ENCODE measurements around the gene IL3. TPM values are rescaled to one million over a fixed set of nuclear protein-coding genes. Genes with fewer than 3 reads are reported as not detected.

The IL3 gene
- total RNA-seq, 1 experiment from 2014 or later: not detected

DNA sequence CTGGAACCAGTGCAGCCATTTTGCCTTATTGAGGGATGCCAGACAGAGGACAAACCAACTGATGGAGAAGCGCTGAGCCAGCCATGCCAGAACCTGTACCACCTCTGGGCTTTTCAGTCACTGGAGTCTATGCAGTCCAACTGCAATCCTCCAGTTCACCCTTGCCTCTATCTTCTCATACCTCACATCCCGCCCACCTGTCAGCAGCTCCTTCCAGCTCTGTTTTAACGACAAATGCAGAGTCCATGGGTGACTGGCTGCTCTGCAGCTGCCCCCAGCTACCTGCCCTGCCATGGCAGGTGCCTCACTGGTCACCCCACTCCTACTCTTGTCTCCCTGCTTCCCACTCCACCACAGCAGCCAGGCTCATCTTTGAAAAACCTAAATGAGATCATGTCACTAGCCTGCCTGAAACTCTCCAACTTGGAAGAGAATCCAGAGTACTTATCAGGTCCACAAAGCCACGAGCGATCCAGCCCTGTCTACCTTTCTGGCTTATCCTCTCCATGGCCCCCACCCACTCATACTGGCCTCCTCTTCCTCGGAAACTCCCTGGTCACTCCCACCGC, 35.0 kb upstream of the IL3 start:
- DNase-seq (ENCODE audit: low read depth): no peak

GRCh38 chr5:132026516-132027008, 33.9 kb upstream of the IL3 start:
- DNase-seq (ENCODE audit: low read depth): no peak

GRCh38 chr5:132027027-132027426, 33.4 kb upstream of the IL3 start:
- DNase-seq (ENCODE audit: low read depth): no peak

GRCh38 chr5:132029609-132030330, 30.7 kb upstream of the IL3 start:
- no peak for DNase-seq (ENCODE audit: low read depth)

DNA sequence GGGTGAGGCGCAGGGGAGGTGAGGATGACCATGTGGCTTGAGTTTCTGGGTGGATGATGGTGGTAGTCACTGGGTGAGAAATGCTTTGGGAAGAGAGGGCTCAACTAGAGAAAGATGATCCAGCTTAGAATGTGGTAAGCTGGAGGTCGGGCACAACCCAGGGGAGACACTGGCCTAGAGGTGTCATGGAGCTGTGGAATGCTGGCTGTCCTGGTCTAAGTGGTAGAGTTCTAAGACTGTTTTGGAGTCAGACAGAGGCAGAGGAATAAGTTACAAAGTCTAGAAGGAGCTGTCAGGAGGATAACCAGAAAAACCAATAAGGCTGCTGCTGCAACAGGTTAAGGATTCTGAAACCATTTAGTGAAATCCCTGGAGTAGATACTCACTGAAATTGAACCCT, 29.8 kb upstream of the IL3 start:
- DNase-seq (ENCODE audit: low read depth): no peak

DNA sequence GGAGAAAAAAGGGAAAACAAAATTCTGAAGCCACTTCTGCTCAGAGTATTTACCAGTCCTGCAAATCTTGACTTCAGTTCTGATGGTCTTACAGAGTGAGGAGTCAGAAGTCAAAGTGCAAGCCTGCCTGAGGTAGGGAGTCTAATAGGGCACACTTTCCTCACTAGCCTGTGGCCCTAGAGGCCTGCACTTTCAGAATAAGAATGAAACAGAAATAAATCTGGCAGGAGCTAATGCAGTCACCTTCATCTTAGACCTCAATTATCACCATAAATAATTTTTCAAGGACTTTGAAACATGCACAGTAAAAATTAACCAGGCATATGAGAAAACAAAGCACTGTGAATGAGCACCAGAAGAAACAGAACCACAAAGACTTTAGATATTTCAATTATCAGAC, 28.3 kb upstream of the IL3 start:
- DNase-seq (ENCODE audit: low read depth): no peak

GRCh38 chr5:132033122-132033521, 27.3 kb upstream of the IL3 start:
- DNase-seq (ENCODE audit: low read depth): no peak

DNA sequence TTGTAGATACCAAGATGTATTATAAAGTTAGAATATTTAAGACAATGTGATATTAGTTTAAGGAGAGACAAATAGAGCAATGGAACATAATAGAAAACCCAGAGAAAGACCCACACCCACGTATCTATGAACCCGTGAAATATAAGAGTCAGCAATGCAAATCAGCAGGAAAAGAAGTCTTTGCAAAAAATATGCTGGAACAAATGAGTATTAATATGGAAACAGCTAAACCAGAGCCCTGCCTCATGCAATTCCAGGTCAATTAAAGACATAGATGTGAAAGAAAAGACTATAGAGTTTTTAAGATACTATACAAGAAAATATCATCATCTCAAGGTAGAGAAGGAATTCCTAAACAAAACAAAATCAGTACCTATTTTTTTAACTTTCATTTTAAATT, 23.1 kb upstream of the IL3 start:
- no peak for DNase-seq (ENCODE audit: low read depth)

GRCh38 chr5:132044207-132044606, 16.2 kb upstream of the IL3 start:
- no peak for DNase-seq (ENCODE audit: low read depth)

- no peak for DNase-seq (ENCODE audit: low read depth)
These were observed 13.6 kb upstream of the IL3 start for GRCh38 chr5:132046880-132047299.

GRCh38 chr5:132049093-132049492, 11.4 kb upstream of the IL3 start:
- DNase-seq (ENCODE audit: low read depth): no peak

DNA sequence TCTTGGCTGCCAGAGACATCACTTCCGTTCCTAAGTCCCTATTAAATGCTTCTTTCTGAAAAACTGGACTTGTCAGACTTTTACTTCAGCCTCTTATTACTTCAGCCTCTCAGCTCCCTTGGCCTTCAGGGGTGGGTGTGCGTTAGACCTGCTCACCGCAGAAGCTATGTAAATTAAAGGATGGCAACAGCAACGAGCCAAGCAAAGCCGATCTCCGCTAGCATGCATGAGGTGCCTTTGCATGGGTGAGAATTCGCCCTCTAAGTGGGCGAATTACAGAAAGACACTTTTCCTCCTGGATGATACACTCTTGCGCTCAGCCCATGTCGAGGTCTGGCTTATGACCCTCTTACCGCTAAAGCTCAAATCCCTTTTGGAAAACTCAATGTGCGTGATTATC, 10.9 kb upstream of the IL3 start:
- DNase-seq (ENCODE audit: low read depth): no peak

DNA sequence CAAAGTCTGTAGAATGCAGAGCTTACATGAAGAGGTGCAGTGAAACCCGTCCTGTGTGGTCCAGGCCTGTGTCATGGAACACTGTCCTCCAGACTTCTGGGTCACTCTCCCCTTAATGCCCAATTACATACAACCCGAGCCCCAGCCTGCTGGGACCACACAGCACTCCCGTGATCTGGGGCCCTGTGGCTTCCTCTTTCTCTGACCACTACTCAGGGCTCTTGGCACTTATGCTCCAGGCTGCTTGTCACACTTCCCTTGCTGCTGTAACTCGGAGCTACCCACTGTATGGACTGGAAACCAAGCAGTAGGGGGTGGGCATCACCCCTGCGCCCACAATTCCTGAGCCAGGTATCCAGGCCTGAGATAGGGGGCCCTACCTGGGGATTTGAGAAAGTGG, 10.3 kb upstream of the IL3 start:
- DNase-seq (ENCODE audit: low read depth): no peak

GRCh38 chr5:132050661-132051552, 9.5 kb upstream of the IL3 start:
- no peak for DNase-seq (ENCODE audit: low read depth)

GRCh38 chr5:132052520-132052919, 7.9 kb upstream of the IL3 start:
- no peak for DNase-seq (ENCODE audit: low read depth)

- DNase-seq (ENCODE audit: low read depth): no peak
These were observed 7.0 kb upstream of the IL3 start for GRCh38 chr5:132053483-132053882.

GRCh38 chr5:132054031-132054696, 6.3 kb upstream of the IL3 start:
- no peak for DNase-seq (ENCODE audit: low read depth)

DNA sequence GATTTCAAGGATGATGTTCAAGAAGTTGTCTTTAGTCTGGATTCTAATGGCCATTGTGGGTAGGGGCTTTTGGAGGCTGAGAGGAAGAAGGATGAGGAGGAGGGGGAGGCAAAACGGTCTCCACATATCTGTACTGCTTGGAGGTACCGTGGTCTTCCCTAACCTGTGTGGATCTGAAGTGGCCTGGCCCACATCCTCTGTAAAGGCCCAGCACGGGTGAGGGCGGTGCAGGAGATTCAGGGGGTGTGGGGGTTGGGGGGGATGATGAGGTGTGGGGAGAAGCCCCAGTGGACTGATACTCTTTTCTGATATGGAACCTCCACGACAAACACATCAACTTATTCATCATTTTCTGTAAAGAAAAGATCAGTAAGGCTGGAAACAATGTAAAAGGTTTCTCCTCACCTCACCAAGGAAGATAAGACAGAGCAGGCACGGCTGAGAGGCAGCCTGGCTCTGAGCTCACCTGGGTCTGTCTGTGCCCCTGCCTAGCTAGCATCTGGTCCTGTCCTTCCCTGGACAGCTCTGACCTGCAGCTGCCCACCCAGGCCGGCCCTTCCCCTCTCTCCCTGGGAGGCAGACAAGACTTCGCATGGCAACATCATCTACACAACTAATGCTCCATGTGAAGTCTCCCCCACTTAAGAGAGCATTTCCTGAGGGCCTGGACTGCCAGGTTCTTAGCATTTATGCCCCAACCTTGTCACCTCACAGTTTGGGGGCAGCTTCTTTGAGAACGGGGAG, 5.6 kb upstream of the IL3 start:
- no peak for DNase-seq (ENCODE audit: low read depth)

GRCh38 chr5:132055441-132055807, 5.0 kb upstream of the IL3 start:
- DNase-seq (ENCODE audit: low read depth): no peak

GRCh38 chr5:132055808-132056609, 4.4 kb upstream of the IL3 start:
- DNase-seq (ENCODE audit: low read depth): no peak
